Stimulated activated CD8-positive, alpha-beta memory T cell treated with anti-CD3 and anti-CD28 coated beads, Interleukin-4, amount 100 ng/mL, for 4 hours (primary cell): ENCODE data around the gene SBDS.

Experiments used
- DNase-seq, 2 donors: peaks; one replicate each; pipeline ENCODE4 v3.0.0-alpha.2; 2020; ENCODE audit warnings: low read depth in 2 of 2, low spot score in 1 of 2

SBDS gene

GRCh38 chr7:66948480-66949109, 46.8 kb downstream of the SBDS start:
- DNase-seq, result no peak

- DNase-seq, result no peak
Observed at GRCh38 chr7:66946545-66946944, 48.8 kb downstream of the SBDS start.

GRCh38 chr7:66939325-66939724, 56.1 kb downstream of the SBDS start:
- no peak for DNase-seq

GRCh38 chr7:66937940-66938339, 57.4 kb downstream of the SBDS start:
- DNase-seq, result no peak
